GM23248 (cell line): Measurements from ENCODE around the gene SMC4.

Source experiments
- EZH2 ChIP-seq: fragments of 200-600 bp; sonication (generic); IDR thresholded peaks from 2 replicates; pipeline ENCODE4 v1.6.1; 2018; ENCODE audit warnings: antibody characterized with exemption, mild to moderate bottlenecking; ENCODE audit not compliant: insufficient read depth, poor library complexity, severe bottlenecking
- EZH2phosphoT487 ChIP-seq: fragments of 200-600 bp; sonication (generic); IDR thresholded peaks from 2 replicates; pipeline ENCODE4 v1.6.1; 2018; ENCODE audit warnings: antibody characterized with exemption, moderate library complexity, mild to moderate bottlenecking, low read depth; ENCODE audit not compliant: insufficient read depth

GRCh38 chr3:160395297-160395696, 4.2 kb upstream of the SMC4 start:
- TF ChIP-seq EZH2phosphoT487 (no peak), EZH2 (no peak)
